Endothelial cell of umbilical vein (primary cell): ENCODE data around the gene SLC35F5.
"Not testable (repeated sequence)": the region's sequence is repeated elsewhere in the genome, so short reads cannot be mapped to it uniquely, and the experiment has no call there.

ENCODE experiments used
- EZH2 ChIP-seq: IDR thresholded peaks from 2 replicates; pipeline ENCODE4 v1.6.1; 2012; ENCODE audit warnings: borderline replicate concordance, low read depth, mild to moderate bottlenecking, moderate library complexity, low read length, inconsistent platforms; ENCODE audit not compliant: severe bottlenecking
- GATA2 ChIP-seq: IDR thresholded peaks from 2 replicates; pipeline ENCODE4 v1.7.0; 2011; ENCODE audit warnings: low read depth, mild to moderate bottlenecking, moderate library complexity, mixed read lengths, low read length; ENCODE audit not compliant: insufficient read length, insufficient read depth
- MYC ChIP-seq: IDR thresholded peaks from one replicate; pipeline ENCODE4 v1.6.1; 2011; ENCODE audit warnings: mild to moderate bottlenecking, low read depth, low read length
- POLR2A ChIP-seq: IDR thresholded peaks from 2 replicates; pipeline ENCODE4 v1.6.1; 2012; ENCODE audit warnings: low read depth, mild to moderate bottlenecking, control low read depth, low read length
- POLR2AphosphoS5 ChIP-seq: IDR thresholded peaks from 2 replicates; pipeline ENCODE4 v1.6.1; 2012; ENCODE audit warnings: low read depth, mild to moderate bottlenecking, control low read depth, low read length, moderate library complexity; ENCODE audit not compliant: insufficient read depth
- TF ChIP-seq, protein P1 (sequence below), 2 donors: IDR thresholded peaks; 1 replicate in 1 of 2; 2 replicates in 1 of 2; pipeline ENCODE4 v1.5.1; 2011; ENCODE audit warnings: low read length in 2 of 2, mild to moderate bottlenecking in 2 of 2, moderate library complexity in 2 of 2, control low read depth in 1 of 2, inconsistent platforms in 1 of 2, low read depth in 1 of 2; ENCODE audit not compliant: insufficient read depth in 1 of 2; ENCODE audit errors: extremely low read depth in 1 of 2
- TF ChIP-seq, protein P2 (sequence below): IDR thresholded peaks from 2 replicates; pipeline ENCODE4 v1.6.1; 2011; ENCODE audit not compliant: insufficient read depth, insufficient read length

DNA sequence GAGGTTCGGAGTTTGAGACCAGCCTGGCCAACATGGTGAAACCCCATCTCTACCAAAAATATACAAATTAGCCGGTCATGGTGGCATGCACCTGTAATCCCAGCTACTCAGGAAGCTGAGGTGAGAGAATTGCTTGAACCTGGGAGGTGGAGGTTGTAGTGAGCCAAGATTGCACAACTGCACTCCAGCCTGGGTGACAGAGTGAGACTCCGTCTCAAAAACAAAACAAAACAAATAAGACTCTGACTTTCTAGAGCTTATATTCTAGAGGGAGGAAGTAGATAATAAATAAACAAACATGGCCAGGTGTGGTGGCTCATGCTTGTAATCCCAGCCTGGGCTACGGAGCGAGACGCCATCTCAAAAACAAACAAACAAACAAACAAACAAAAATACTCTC, 18.2 kb upstream of the SLC35F5 start:
- TF ChIP-seq, protein P1, sequence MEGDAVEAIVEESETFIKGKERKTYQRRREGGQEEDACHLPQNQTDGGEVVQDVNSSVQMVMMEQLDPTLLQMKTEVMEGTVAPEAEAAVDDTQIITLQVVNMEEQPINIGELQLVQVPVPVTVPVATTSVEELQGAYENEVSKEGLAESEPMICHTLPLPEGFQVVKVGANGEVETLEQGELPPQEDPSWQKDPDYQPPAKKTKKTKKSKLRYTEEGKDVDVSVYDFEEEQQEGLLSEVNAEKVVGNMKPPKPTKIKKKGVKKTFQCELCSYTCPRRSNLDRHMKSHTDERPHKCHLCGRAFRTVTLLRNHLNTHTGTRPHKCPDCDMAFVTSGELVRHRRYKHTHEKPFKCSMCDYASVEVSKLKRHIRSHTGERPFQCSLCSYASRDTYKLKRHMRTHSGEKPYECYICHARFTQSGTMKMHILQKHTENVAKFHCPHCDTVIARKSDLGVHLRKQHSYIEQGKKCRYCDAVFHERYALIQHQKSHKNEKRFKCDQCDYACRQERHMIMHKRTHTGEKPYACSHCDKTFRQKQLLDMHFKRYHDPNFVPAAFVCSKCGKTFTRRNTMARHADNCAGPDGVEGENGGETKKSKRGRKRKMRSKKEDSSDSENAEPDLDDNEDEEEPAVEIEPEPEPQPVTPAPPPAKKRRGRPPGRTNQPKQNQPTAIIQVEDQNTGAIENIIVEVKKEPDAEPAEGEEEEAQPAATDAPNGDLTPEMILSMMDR (IDR thresholded peaks at IDR 0.05; ENCODE audit: extremely low read depth in 1 of 2, insufficient read depth in 1 of 2, low read depth in 1 of 2, low read length in 2 of 2) = not testable (repeated sequence)
- not testable (repeated sequence) for TF ChIP-seq POLR2AphosphoS5, EZH2, MYC, GATA2, POLR2A
- TF ChIP-seq, protein P2, sequence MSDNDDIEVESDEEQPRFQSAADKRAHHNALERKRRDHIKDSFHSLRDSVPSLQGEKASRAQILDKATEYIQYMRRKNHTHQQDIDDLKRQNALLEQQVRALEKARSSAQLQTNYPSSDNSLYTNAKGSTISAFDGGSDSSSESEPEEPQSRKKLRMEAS = not testable (repeated sequence)
